DOHH2 (cell line): ENCODE data around the gene AMMECR1.

Experiments used
- CTCF ChIP-seq: fragments of 200-600 bp; sonication (generic); IDR thresholded peaks from one replicate; pipeline ENCODE4 v1.5.1; 2014; ENCODE audit warnings: antibody characterized with exemption, mild to moderate bottlenecking, low read depth, low read length; ENCODE audit not compliant: poor library complexity, severe bottlenecking
- EZH2phosphoT487 ChIP-seq: fragments of 200-600 bp; sonication (generic); IDR thresholded peaks from 2 replicates; pipeline ENCODE4 v1.6.1; 2017; ENCODE audit warnings: borderline replicate concordance, mild to moderate bottlenecking, antibody characterized with exemption, low read length, moderate library complexity, mixed read lengths

GRCh38 chrX:110315551-110315950 lies 2.3 kb downstream of the AMMECR1 start:
- TF ChIP-seq CTCF (no peak), EZH2phosphoT487 (no peak)
